Adrenal gland (tissue), 12 donors: ENCODE measurements around the gene FOXB2. TPM values are rescaled to one million over a fixed set of nuclear protein-coding genes. Genes with fewer than 3 reads are reported as not detected.
"Not testable (repeated sequence)": the region's sequence is repeated elsewhere in the genome, so short reads cannot be mapped to it uniquely, and the experiment has no call there.

Experiments used
- DNase-seq, 7 donors: peaks; one replicate each; pipeline ENCODE4 v3.0.0-alpha.2; 2019 to 2020
- H3K27ac ChIP-seq, 5 donors: fragments of 200-600 bp; sonication (generic) in 4 of 5; 1 replicate in 3 of 5; 2 replicates in 2 of 5; pipeline versions ENCODE4 v1.5.1 to v1.8.0; 2016 to 2020; ENCODE audit warnings: mild to moderate bottlenecking in 1 of 5
- H3K27me3 ChIP-seq: fragments of 200-600 bp; 2 replicates; pipeline ENCODE4 v1.8.0; 2021
- H3K36me3 ChIP-seq, 2 donors: fragments of 200-600 bp; replicated peaks in 1 of 2; 1 replicate in 1 of 2; 2 replicates in 1 of 2; pipeline versions ENCODE4 v1.5.1 to v1.8.0; 2018 to 2022
- H3K4me1 ChIP-seq, 2 donors: fragments of 200-600 bp; replicated peaks in 1 of 2; 1 replicate in 1 of 2; 2 replicates in 1 of 2; pipeline versions ENCODE4 v1.5.1 to v1.8.0; 2018 to 2021
- H3K4me3 ChIP-seq, 4 donors: fragments of 200-600 bp; sonication (generic) in 3 of 4; one replicate each; pipeline ENCODE4 v1.5.1; 2016 to 2018
- H3K9me3 ChIP-seq, 3 donors: fragments of 200-600 bp; sonication (generic) in 1 of 3; replicated peaks in 1 of 3; 1 replicate in 2 of 3; 2 replicates in 1 of 3; pipeline versions ENCODE4 v1.5.1 to v1.8.0; 2016 to 2021
- CTCF ChIP-seq, 6 experiments: fragments of 450-650 bp in 4 of 6; fragments of 200-600 bp in 2 of 6; sonication (generic) in 1 of 6; IDR thresholded peaks; 1 replicate in 5 of 6; 2 replicates in 1 of 6; pipeline versions ENCODE4 v1.5.1 to v1.8.0; 2016 to 2021; ENCODE audit warnings: antibody characterized with exemption in 6 of 6, mild to moderate bottlenecking in 2 of 6, moderate library complexity in 1 of 6
- POLR2A ChIP-seq, 2 donors: fragments of 450-650 bp; IDR thresholded peaks; one replicate each; pipeline ENCODE4 v1.6.1; 2017; ENCODE audit warnings: antibody characterized with exemption in 2 of 2, mild to moderate bottlenecking in 2 of 2, moderate library complexity in 1 of 2
- WGBS, 4 donors: extraction: QIAGEN DNeasy Blood & Tissue Kit in 2 of 4; methylation state at CpG; one replicate each; pipeline versions ENCODE4 v1.1.5 to v1.1.7; 2013 to 2017; 5-methylcytosine and 5-hydroxymethylcytosine counted together
- intact Hi-C, 2 donors: fragments of 100-400 bp; cut with DNase I; formaldehyde crosslinking; loops; one replicate each; pipeline versions ENCODE4 v1.14.1 to v1.15.0; 2022 to 2023
- polyA plus RNA-seq, 3 donors: library from polyadenylated mRNA; stranded (reverse); fragments of 200-250 nt in 2 of 3; fragments of 350-450 nt in 1 of 3; fragmentation: Illumina TruSeq in 1 of 3; extraction: RNeasy Lipid Tissue Mini Kit (QIAGEN cat#74804) in 1 of 3; gene quantifications; one replicate each; pipeline ENCODE4 v1.2.3, GENCODE V29; 2013 to 2014
- small RNA-seq, 2 donors: library from RNA; depleted of rRNA; stranded (forward); fragments of <200 nt; gene quantifications; one replicate each; pipeline ENCODE3, GENCODE V24; 2016
- total RNA-seq, 9 donors: library from RNA; depleted of rRNA in 4 of 9; stranded (reverse); fragments of >200 nt in 4 of 9; fragments of 120-200 nt in 1 of 9; fragmentation: NEBNext Ultra II Directional in 1 of 9; extraction: Animal tissue kit (Norgen Biotek cat#: 25700) in 1 of 9; gene quantifications; one replicate each; pipeline versions ENCODE4 v1.1.0 to v1.2.4, GENCODE V29; 2013 to 2023
- donor health status: healthy with polysubstance abuse.
- donor health status: Bipolar disorder and iron deficiency.
- donor health status: DM: yes; HTN: yes; CAD: no.
- donor health status: DM: no; HTN: no; CAD: no.
- donor health status: DM: no; HTN: no; CAD: no.
- donor health status: DM: yes; HTN: yes; CAD: no.

FOXB2 gene
- total and polyA plus RNA-seq, 12 donors = not detected

DNA sequence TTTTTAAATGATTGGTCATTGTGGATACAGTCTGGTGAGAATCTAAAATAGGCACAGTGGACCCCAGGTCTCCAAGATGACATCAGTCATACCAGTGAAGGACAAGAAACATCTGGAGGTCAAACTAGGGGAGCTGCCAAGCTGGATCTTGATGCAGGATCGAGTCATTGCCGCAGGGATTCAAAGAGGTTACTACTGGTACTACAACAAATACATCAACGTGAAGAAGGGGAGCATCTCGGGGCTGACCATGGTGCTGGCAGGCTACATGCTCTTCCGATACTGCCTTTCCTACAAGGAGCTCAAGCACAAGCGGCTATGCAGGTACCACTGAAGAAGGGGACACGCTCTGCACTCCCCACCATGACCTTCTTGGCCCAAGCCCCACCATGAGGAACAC, 20.9 kb downstream of the FOXB2 start:
- Histone ChIP-seq H3K27me3 (no peaks in the 10 kb centered on the region), H3K36me3 (no peaks in the 10 kb centered on the region), H3K4me3 (no peak overlapping the region), H3K9me3 (no peaks in the 10 kb centered on the region), H3K27ac (no peak overlapping the region), H3K4me1 (no peaks in the 10 kb centered on the region)
- intact Hi-C loops = no loop called here
- 77 to 82% (median 78%) methylated on average over 7 of the region's 7 CpGs for WGBS, 4 donors
- DNase-seq = no peak
- TF ChIP-seq POLR2A (IDR thresholded peaks at IDR 0.05) = no peak
- TF ChIP-seq CTCF (IDR thresholded peaks at IDR 0.05) = no peak

DNA sequence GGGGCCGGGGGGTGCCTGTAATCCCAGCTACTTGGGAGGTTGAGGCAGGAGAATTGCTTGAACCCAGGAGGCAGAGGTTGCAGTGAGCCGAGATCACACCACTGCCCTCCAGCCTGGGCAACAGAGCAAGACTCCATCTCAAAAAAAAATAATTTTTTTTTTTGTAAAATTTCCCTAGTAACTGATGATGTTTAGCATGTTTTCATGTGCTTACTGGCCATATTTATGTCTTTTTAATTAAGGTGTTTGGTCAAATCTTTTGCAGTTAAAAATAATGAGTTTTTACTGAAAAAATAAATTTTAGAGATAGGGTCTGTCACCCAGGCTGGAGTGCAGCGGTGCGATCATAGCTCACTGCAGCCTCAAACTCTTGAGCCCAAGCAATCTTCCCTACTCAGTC, 24.3 kb downstream of the FOXB2 start:
- H3K9me3 ChIP-seq, DNase-seq, H3K4me3 ChIP-seq, intact Hi-C loops, H3K4me1 ChIP-seq, H3K27ac ChIP-seq, H3K36me3 ChIP-seq, H3K27me3 ChIP-seq: not testable (repeated sequence)
- WGBS, 4 donors = 84 to 88% (median 86%) methylated on average over 4 of the region's 4 CpGs

DNA sequence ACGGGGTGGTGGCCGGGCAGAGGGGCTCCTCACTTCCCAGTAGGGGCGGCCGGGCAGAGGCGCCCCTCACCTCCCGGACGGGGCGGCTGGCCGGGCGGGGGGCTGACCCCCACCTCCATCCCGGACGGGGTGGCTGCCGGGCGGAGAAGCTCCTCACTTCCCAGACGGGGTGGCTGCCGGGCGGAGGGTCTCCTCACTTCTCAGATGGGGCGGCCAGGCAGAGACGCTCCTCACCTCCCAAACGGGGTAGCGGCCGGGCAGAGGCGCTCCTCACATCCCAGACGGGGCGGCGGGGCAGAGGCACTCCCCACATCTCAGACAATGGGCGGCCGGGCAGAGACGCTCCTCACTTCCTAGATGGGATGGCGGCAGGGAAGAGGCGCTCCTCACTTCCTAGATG, 41.2 kb downstream of the FOXB2 start:
- H3K4me1 ChIP-seq, DNase-seq, intact Hi-C loops, H3K27me3 ChIP-seq, H3K27ac ChIP-seq, H3K36me3 ChIP-seq, H3K4me3 ChIP-seq, H3K9me3 ChIP-seq: not testable (repeated sequence)
- WGBS, 4 donors = 87 to 96% (median 92%) methylated on average over 3 to 25 of the region's 31 CpGs

DNA sequence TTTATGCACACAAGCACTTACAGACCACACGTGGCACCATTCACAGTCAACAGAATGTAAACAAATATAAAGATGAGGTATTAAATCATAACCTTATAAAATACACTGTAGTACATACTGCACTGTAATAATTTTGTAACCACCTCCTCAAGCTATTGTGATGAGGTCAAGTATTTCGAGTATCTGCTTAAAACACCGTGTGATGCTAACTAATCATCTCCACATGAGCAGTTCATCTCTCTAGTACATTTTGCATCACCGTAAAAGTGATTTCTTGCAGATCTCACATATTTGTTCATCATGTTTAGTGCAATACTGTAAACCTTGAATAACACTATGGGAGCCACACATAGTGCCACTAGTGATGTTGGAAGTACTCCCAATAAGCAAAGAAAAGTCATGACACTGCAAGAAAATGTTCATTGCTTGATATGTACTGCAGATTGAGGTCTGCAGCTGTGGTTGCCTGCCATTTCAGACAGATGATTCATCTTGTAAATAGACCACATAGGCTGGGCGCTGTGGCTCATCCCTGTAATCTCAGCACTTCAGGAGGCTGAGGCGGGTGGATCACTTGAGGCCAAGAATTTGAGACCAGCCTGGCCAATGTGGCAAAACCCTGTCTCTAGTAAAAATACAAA, 44.3 kb downstream of the FOXB2 start:
- intact Hi-C loops = no loop called here
- WGBS, 4 donors = 73 to 80% (median 76%) methylated on average over 6 of the region's 6 CpGs
- Histone ChIP-seq H3K4me3 (no peak overlapping the region), H3K27me3 (no peaks in the 10 kb centered on the region), H3K36me3 (no peaks in the 10 kb centered on the region), H3K4me1 (no peaks in the 10 kb centered on the region), H3K9me3 (no peaks in the 10 kb centered on the region), H3K27ac (no peak overlapping the region)
- TF ChIP-seq POLR2A (IDR thresholded peaks at IDR 0.05) = no peak
- no peak for TF ChIP-seq CTCF (IDR thresholded peaks at IDR 0.05)
- DNase-seq = no peak

GRCh38 chr9:77066388-77066787, 46.9 kb downstream of the FOXB2 start:
- H3K36me3 ChIP-seq = no peaks in the 10 kb centered on the region
- TF ChIP-seq CTCF (IDR thresholded peaks at IDR 0.05) (no peak), POLR2A (IDR thresholded peaks at IDR 0.05) (no peak)
- H3K4me3 ChIP-seq = no peak overlapping the region
- H3K27ac ChIP-seq = no peak overlapping the region
- intact Hi-C loops = no loop called here
- no peaks in the 10 kb centered on the region for H3K9me3 ChIP-seq
- 0 to 62% (median 18%) methylated on average over 1 of the region's 1 CpG for WGBS, 4 donors
- H3K4me1 ChIP-seq = no peaks in the 10 kb centered on the region
- H3K27me3 ChIP-seq = no peaks in the 10 kb centered on the region
- no peak for DNase-seq

Small RNAs within 50 kb of the gene (small RNA-seq; reads per million reads assigned to genes)
- 0 reads per million in 2 donors for gene ATP5MFP3

Other genes starting within 250 kb of the FOXB2 start
- 10 to 100 TPM in 5 of 9 donors, 1 to 10 TPM in 4; 1.9 to 68.0 (median 11.4) TPM for gene PRUNE2, start 113.5 kb upstream of the FOXB2 start, total RNA-seq
- gene PRUNE2, start 113.5 kb upstream of the FOXB2 start, polyA plus RNA-seq = 10 to 100 TPM in 2 of 3 donors, 1 to 10 TPM in 1; 7.4 to 63.2 (median 10.9) TPM
- gene VPS13A, start 157.9 kb downstream of the FOXB2 start, total RNA-seq = 10 to 100 TPM; 18.0 to 64.0 (median 33.5) TPM
- 10 to 100 TPM; 16.2 to 44.7 (median 24.7) TPM for gene VPS13A, start 157.9 kb downstream of the FOXB2 start, polyA plus RNA-seq